GM20000 (cell line): ENCODE data around the gene CDK16.

ENCODE experiments used
- DNase-seq: peaks from one replicate; pipeline ENCODE4 v3.0.0; 2012; ENCODE audit warnings: low spot score
- CTCF ChIP-seq: IDR thresholded peaks from 2 replicates; pipeline ENCODE4 v1.5.1; 2012; ENCODE audit warnings: mild to moderate bottlenecking, control low read depth; ENCODE audit errors: extremely low read depth, missing control alignments

The CDK16 gene

GRCh38 chrX:47224266-47224895, 5.9 kb downstream of the CDK16 start:
- no peak for DNase-seq
- TF ChIP-seq CTCF = no peak

GRCh38 chrX:47224896-47225290, 6.4 kb downstream of the CDK16 start:
- TF ChIP-seq CTCF = no peak
- DNase-seq = no peak

GRCh38 chrX:47226071-47226470, 7.6 kb downstream of the CDK16 start:
- DNase-seq = no peak

GRCh38 chrX:47226531-47227333, 8.3 kb downstream of the CDK16 start:
- no peak for DNase-seq
- no peak for TF ChIP-seq CTCF

More at GRCh38 chrX:47226071-47226470, 7.6 kb downstream of the CDK16 start:
- no peak for TF ChIP-seq CTCF

- no peak for TF ChIP-seq CTCF
- no peak for DNase-seq
These were observed 8.8 kb downstream of the CDK16 start for GRCh38 chrX:47227334-47227583.

- no peak for TF ChIP-seq CTCF
These were observed 10.2 kb downstream of the CDK16 start for GRCh38 chrX:47228550-47229270.

GRCh38 chrX:47229427-47229826, 10.9 kb downstream of the CDK16 start:
- no peak for DNase-seq
- TF ChIP-seq CTCF = no peak

More at GRCh38 chrX:47228550-47229270, 10.2 kb downstream of the CDK16 start:
- DNase-seq = no peak
